GM18867 (cell line): ENCODE measurements around the gene LCOR.

Source experiments
- ATAC-seq: cut with Tn5 transposase; IDR thresholded peaks from one replicate; pipeline ENCODE4 v1.9.1; 2021; ENCODE audit warnings: mild to moderate bottlenecking, moderate library complexity; ENCODE audit not compliant: unreplicated experiment

Gene LCOR

DNA sequence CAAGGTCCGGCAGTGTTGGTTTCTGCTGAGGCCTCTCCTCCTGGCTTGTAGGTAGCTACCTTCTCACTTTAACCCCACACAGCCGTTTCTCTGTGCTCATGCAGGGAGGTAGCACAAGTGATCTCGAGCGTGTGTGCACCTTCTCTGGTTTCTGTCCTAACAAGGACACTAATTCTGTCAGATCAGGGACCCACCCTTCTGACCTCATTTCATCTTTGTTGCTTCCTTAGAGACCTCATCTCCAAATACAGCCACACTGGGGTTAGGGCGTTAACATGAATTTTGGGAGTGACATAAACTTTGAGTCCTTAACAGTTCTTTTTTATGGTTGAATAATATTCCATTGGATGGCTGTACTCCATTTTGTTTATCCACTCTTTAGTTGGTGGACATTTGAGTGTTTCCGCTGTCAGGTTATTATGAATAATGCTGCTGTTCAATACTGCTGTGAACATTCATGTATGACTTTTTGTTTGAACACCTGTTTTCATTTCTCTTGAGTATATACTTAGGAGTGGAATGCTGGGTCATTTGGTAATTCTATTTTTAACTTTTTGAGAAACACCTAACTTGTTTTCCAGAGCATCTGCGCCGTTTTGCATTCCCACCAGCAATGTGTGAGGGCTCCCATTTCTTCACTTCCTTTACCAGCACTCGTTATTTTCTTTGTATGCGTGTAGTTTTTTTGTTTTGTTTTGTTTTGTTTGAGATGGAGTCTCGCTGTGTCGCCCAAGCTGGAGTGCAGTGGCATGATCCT, 57.5 kb downstream of the LCOR start:
- no peak for ATAC-seq

DNA sequence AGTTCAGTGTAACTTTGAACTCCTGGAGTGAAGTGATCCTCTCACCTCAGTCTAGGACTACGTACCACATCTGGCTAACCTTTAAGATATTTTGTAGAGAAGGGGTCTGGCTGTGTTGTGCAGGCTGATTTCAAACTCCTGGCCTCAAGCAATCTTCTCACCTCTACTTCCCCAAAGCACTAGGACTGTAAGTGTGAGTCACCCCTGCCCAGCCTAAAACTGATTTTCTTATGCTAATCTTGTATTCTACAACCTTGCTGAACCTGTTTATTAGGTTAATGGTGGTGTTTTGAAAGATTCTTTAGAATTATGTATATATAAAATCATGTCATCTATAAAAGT, 58.0 kb downstream of the LCOR start:
- no peak for ATAC-seq

GRCh38 chr10:96890580-96890979, 58.5 kb downstream of the LCOR start:
- no peak for ATAC-seq

- ATAC-seq = no peak
Measured at GRCh38 chr10:96891840-96892239, 59.7 kb downstream of the LCOR start.

- ATAC-seq = no peak
Measured at GRCh38 chr10:96895662-96896424, 63.7 kb downstream of the LCOR start.

DNA sequence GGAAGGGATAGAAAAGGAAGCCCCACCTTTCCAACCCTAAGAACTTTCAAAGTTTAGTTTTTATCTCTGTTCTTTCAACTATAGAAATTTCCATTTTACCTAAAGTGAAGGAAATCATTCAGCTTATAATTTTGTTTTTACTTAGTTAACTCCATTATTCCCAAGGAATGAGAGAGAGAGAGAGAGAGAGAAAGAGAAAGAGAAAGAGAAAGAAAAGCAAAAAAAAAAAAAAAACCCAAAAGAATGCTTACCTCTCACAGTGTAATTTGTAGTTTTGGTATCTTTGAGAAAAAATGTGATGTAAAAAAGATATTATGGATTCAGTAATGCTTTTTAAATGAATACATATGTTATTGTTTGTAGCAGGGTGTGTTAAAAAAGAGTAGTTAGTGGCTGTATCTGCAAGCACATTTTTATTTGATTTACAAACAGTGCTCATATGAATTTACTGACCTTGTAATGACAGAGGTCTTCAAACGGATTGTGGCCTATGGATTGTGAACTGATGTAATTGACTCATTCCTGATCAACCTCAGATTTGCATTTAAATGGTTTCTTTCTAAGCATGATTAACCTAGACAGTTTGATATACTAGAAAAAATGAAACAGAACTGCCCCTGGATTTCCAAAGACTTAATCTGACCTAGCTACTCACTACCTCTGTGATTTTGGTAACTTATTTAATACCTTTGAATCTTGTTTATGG, 64.9 kb downstream of the LCOR start:
- ATAC-seq = no peak

- ATAC-seq = no peak
Measured at GRCh38 chr10:96902117-96902516, 70.0 kb downstream of the LCOR start.

DNA sequence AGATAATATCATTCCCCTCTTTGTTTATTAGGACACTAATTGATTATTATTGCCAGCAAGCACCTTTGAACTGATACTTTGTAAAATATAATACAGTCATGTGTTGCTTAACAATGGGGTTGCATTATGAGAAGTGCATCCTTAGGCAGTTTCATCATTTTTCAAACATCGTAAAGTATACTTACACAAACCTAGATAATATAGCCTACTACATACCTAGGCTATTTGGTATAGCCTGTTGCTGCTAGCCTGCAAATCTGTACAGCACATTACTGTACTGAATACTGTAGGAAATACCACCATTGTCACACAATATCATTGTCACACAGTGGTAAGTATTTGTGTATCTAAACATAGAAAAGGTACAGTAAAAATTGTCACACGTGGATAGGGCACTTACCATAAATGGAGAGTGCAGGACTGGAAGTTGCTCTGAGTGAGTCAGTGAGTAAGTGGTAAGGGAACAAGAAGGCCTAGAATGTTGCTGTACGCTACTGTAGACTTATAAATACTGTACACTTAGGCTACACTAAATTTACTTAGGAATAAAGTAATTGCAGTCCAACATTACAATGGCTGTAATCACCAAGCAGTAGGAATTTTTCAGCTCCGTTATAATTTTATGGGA, 70.7 kb downstream of the LCOR start:
- no peak for ATAC-seq

- no peak for ATAC-seq
Measured at GRCh38 chr10:96904648-96905047, 72.5 kb downstream of the LCOR start.

DNA sequence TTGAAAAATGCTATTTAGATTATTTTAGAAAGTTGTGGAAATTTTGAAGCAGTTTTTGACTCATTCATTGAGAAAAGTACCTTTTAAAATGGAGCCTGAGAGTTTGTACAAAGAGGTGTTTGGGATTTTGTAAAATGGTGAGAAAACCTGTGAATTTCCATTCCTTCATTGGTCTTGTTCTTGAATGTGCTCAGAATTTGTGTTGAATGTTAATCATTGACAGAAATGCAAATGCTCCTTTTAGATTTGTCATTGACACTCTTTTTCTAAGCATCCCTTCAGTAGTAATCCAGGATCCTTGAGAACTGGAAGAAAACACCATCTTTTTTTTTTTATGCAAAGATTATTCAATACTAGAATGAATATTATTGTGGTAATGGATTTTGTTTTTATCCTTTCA, 74.8 kb downstream of the LCOR start:
- ATAC-seq = no peak

DNA sequence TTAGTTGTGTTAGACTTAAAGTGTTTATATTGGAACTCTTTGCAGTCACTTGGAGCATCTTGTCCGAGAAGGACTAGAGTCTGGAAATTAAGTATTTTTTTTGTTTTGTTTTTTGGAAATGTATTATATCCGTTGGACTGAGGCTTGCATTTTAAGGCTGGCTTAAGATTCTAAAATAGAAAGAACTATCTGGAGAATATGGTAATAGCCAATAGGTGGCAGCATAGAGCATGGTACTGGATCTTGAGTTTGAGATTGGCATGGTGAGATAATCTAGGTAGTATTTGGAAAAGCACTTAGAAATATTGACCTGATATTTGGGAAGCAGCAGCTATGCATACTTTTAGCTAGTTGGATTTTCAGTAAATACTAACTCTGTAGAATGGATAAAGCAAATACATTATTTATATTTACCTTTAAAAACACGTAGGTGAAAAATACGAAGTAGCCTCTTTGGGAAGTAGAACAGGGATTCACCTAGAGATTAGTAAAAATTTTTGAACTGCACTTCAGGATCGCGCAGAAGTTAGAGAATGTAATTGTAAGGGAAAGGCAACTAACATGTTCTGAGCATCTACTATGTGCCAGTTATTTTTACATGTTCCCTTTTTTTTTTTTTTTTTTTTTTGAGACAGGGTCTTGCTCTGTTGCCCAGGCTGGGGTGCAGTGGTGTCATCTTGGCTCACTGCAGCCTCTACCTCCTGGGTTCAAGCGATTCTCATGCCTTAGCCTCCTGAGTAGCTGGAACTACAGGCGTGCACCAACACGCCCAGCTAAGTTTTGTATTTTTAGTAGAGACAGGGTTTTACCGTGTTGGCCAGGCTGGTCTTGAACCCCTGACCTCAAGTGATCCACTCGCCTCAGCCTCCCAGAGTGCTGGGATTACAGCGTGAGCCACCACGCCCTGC, 78.6 kb downstream of the LCOR start:
- no peak for ATAC-seq

GRCh38 chr10:96912405-96912804, 80.3 kb downstream of the LCOR start:
- no peak for ATAC-seq

DNA sequence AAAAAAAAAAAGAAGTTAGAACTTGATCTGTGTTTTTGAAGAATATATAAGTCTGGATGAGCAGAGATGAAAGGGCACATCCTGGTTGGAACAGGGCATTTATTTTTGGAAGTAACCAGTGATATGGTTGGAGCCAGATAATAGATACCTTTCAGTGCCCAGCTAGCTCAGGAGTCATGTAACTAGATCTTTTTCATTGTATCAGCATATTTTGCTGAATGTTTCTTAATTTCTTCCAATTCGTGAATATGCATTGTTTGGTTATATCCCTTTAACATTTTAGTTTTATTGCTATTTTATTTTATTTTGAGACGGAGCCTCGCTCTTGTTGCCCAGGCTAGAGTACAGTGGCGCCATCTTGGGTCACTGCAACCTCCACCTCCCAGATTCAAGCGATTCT, 81.8 kb downstream of the LCOR start:
- no peak for ATAC-seq

- no peak for ATAC-seq
Measured at GRCh38 chr10:96917628-96918027, 85.5 kb downstream of the LCOR start.

- no peak for ATAC-seq
Measured at GRCh38 chr10:96918214-96919002, 86.3 kb downstream of the LCOR start.

- no peak for ATAC-seq
Measured at GRCh38 chr10:96919785-96920430, 87.8 kb downstream of the LCOR start.

DNA sequence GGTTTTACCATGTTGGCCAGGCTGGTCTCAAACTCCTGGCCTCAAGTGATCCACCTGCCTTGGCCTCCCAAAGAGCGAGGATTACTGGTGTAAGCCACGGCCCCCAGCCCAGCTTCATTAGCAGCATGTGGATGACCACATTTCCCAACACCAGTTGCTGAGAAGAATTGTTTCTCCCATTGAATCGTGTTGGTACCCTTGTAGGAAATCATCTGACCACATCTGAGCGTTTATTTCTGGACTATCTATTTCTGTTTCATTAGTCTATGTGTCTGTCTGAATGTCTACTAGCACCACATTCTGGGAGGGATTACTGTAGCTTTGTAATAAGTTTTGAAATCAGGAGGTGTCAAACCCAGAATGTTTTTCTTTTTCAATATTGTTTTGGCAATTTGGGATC, 89.6 kb downstream of the LCOR start:
- ATAC-seq = no peak

DNA sequence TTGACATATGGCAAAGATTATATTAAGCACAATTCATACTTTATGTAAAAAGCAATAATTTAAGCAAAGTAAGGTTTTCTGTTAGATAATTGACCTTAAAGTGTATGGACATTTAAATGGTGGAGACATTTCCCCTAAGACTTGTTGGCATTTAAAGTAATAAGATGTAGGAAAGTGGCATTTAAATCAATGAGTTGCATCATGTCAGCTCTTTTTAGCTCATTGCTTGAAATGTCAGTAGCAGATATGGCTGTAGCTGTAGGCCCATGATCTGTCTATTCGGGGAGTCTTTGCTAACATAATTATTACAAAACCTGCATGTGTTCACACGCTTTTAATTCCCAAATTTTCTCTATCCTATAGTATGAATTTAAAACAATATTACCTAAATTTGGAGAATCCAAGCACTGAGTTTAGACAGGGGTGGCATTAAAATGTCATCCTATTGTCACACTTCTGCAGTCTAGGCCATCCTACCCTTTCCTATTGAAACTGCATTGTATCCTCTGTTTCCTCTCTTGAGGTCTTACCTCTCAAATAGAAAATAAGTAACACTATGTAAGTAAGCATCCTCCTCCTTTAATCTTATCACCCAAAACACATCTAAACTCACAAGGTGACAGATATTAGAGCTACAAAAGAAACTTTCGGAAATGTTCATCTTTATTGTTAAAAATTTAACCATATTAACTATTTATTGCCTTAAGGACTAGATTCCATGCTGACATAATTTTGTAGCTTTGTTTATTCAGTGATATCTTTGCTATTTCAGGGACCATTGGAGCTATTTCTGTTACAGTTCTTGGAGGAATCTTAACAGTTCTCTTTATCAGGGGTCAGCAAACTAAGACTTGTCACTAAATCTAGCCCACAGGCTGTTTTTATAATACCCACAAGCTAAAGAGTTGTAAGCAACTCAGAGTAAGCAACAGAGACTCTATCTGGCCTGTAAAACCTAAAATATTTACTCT, 91.2 kb downstream of the LCOR start:
- no peak for ATAC-seq
